ENCODE results near the gene PPOX. TPM values are rescaled to one million over a fixed set of nuclear protein-coding genes. Genes with fewer than 3 reads are reported as not detected.
A peak's percentile ranks its signal among the peaks of the same experiment; 100 is the strongest.

Gene PPOX
- total RNA-seq, 1 experiment from 2014 or later: 23.1 TPM

- Histone ChIP-seq H3K27me3 (ENCODE audit: insufficient read depth, low read depth) (no peaks in the 10 kb centered on the region), H3F3A (ENCODE audit: insufficient read depth, low read depth) (peaks cover 52% of the 10 kb centered on the region), H3K4me1 (replicated peaks; ENCODE audit: insufficient read depth) (peaks cover 21% of the 10 kb centered on the region), H3K79me2 (ENCODE audit: low read depth) (peaks cover 37% of the 10 kb centered on the region), H3K27ac (no peak overlapping the region), H2AFZ (no peak overlapping the region), H3K4me2 (no peak overlapping the region; the same call in 1 of the 2 replicates), H3K36me3 (ENCODE audit: low read depth) (0 out of 2 replicates have a peak, but pooled peaks cover 18% of the 10 kb centered on the region), H4K20me1 (ENCODE audit: insufficient read depth) (no peaks in the 10 kb centered on the region; the same call in 1 of the 2 replicates), H3K9me2 (ENCODE audit: insufficient read depth) (no peaks in the 10 kb centered on the region), H3K4me3 (no peak overlapping the region), H3K9me3 (ENCODE audit: insufficient read depth, low read depth) (no peaks in the 10 kb centered on the region)
- intact Hi-C loops (cut with micrococcal nuclease; ENCODE audit: unreplicated experiment): loop anchor here (10.0 kb wide), 1 partner anchor 135 kb away; no protein-coding TSS in a partner anchor
- BruUV-seq (replicated peaks): no TSS peak
- DNase-seq: no peak
- ChIA-PET CTCF (interaction anchor here (0.6 kb wide), 1 partner anchor 634 kb away, joined by 8 read pairs; no protein-coding TSS in a partner anchor), POLR2A (ENCODE audit: unreplicated experiment) (no interaction called here)
- TF ChIP-seq CTCF (conservative IDR thresholded peaks at IDR 0.05) (no peak), EZH2 (IDR thresholded peaks at IDR 0.05; ENCODE audit: low read depth) (no peak)
Observed at GRCh38 chr1:161130266-161130665, 36.0 kb upstream of the PPOX start.

GRCh38 chr1:161131523-161132409 lies 34.5 kb upstream of the PPOX start:
- Histone ChIP-seq H3K9me3 (ENCODE audit: insufficient read depth, low read depth) (no peaks in the 10 kb centered on the region), H3F3A (ENCODE audit: insufficient read depth, low read depth) (peaks cover 62% of the 10 kb centered on the region), H3K4me1 (replicated peaks; ENCODE audit: insufficient read depth) (peaks cover 31% of the 10 kb centered on the region), H3K27me3 (ENCODE audit: insufficient read depth, low read depth) (no peaks in the 10 kb centered on the region), H4K20me1 (ENCODE audit: insufficient read depth) (no peaks in the 10 kb centered on the region; the same call in 1 of the 2 replicates), H2AFZ (peak overlapping the region; percentile 90), H3K9me2 (ENCODE audit: insufficient read depth) (no peaks in the 10 kb centered on the region), H3K36me3 (ENCODE audit: low read depth) (0 out of 2 replicates have a peak, but pooled peaks cover 16% of the 10 kb centered on the region), H3K4me3 (peak overlapping the region; percentile 66), H3K79me2 (ENCODE audit: low read depth) (peaks cover 49% of the 10 kb centered on the region), H3K4me2 (peak overlapping the region; percentile 84), H3K27ac (peak overlapping the region; percentile 91)
- CTCF ChIA-PET: no interaction called here
- no peak for TF ChIP-seq CTCF (conservative IDR thresholded peaks at IDR 0.05)
- TF ChIP-seq EZH2 (IDR thresholded peaks at IDR 0.05; ENCODE audit: low read depth): no peak
- intact Hi-C loops (cut with micrococcal nuclease; ENCODE audit: unreplicated experiment): loop anchor here (2.0 to 10.0 kb wide), 2 partner anchors 33 to 137 kb away; partner anchors contain the start of gene KLHDC9
- POLR2A ChIA-PET (ENCODE audit: unreplicated experiment): interaction anchor here (0.5 to 0.7 kb wide), 3 partner anchors 39 to 104 kb away, joined by 4 to 24 read pairs (median 6); no protein-coding TSS in a partner anchor
- DNase-seq: no peak
- no TSS peak for BruUV-seq (replicated peaks)

GRCh38 chr1:161132410-161133219 lies 33.6 kb upstream of the PPOX start, which contains the start of gene DEDD:
Gene DEDD (minus strand): TSS chr1:161132667. CDS start chr1:161124462, 8,205 bp downstream.
- BruUV-seq (replicated peaks): TSS peak; percentile 59
- CTCF ChIA-PET: interaction anchor here (0.7 kb wide), 1 partner anchor 29 kb away, joined by 3 read pairs; no protein-coding TSS in a partner anchor
- Histone ChIP-seq H3K9me2 (ENCODE audit: insufficient read depth) (no peaks in the 10 kb centered on the region), H3F3A (ENCODE audit: insufficient read depth, low read depth) (peaks cover 62% of the 10 kb centered on the region), H2AFZ (peak within 1 kb of the TSS; percentile 90), H3K27me3 (ENCODE audit: insufficient read depth, low read depth) (no peaks in the 10 kb centered on the region), H3K9me3 (ENCODE audit: insufficient read depth, low read depth) (no peaks in the 10 kb centered on the region), H3K36me3 (ENCODE audit: low read depth) (0 out of 2 replicates have a peak, but pooled peaks cover 11% of the 10 kb centered on the region), H3K79me2 (ENCODE audit: low read depth) (peaks cover 49% of the 10 kb centered on the region), H3K4me2 (peak within 1 kb of the TSS; percentile 84), H3K27ac (peak within 1 kb of the TSS; percentile 91), H4K20me1 (ENCODE audit: insufficient read depth) (no peaks in the 10 kb centered on the region; the same call in 1 of the 2 replicates), H3K4me3 (peak within 1 kb of the TSS; percentile 66), H3K4me1 (replicated peaks; ENCODE audit: insufficient read depth) (peaks cover 33% of the 10 kb centered on the region)
- POLR2A ChIA-PET (ENCODE audit: unreplicated experiment): interaction anchor here (0.6 to 0.7 kb wide), 5 partner anchors 12 to 98 kb away, joined by 3 to 6 read pairs (median 5); partner anchors contain the start of genes B4GALT3 and TOMM40L
- no peak for TF ChIP-seq CTCF (conservative IDR thresholded peaks at IDR 0.05)
- no peak for TF ChIP-seq EZH2 (IDR thresholded peaks at IDR 0.05; ENCODE audit: low read depth)
- peak; percentile 84 to 92 for DNase-seq
- intact Hi-C loops (cut with micrococcal nuclease; ENCODE audit: unreplicated experiment): loop anchor here (1.0 to 10.0 kb wide), 3 partner anchors 34 to 138 kb away; partner anchors contain the start of genes B4GALT3 and KLHDC9
